ENCODE results near the gene RREB1. TPM values are rescaled to one million over a fixed set of nuclear protein-coding genes. Genes with fewer than 3 reads are reported as not detected.

Gene RREB1
- polyA plus RNA-seq, 1 experiment = 1.2 TPM

GRCh38 chr6:7148100-7148822 lies 40.5 kb downstream of the RREB1 start:
- DNase-seq (ENCODE audit: low read depth) = no peak
- TF ChIP-seq, protein P1, sequence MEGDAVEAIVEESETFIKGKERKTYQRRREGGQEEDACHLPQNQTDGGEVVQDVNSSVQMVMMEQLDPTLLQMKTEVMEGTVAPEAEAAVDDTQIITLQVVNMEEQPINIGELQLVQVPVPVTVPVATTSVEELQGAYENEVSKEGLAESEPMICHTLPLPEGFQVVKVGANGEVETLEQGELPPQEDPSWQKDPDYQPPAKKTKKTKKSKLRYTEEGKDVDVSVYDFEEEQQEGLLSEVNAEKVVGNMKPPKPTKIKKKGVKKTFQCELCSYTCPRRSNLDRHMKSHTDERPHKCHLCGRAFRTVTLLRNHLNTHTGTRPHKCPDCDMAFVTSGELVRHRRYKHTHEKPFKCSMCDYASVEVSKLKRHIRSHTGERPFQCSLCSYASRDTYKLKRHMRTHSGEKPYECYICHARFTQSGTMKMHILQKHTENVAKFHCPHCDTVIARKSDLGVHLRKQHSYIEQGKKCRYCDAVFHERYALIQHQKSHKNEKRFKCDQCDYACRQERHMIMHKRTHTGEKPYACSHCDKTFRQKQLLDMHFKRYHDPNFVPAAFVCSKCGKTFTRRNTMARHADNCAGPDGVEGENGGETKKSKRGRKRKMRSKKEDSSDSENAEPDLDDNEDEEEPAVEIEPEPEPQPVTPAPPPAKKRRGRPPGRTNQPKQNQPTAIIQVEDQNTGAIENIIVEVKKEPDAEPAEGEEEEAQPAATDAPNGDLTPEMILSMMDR (IDR thresholded peaks at IDR 0.05; ENCODE audit: insufficient read depth, low read depth, low read length) = no peak
- H3K4me3 ChIP-seq (ENCODE audit: low read depth, low read length) = no peak overlapping the region
- no peaks in the 10 kb centered on the region for H3K27me3 ChIP-seq (ENCODE audit: control insufficient read depth, insufficient read depth, low read length)
- ChIA-PET CTCF (interaction anchor here (0.6 kb wide), 1 partner anchor 271 kb away, joined by 4 read pairs; no protein-coding TSS in a partner anchor), POLR2A (no interaction called here)
- H3K36me3 ChIP-seq (ENCODE audit: control insufficient read depth, insufficient read depth, low read length) = no peaks in the 10 kb centered on the region; the same call in 1 of the 2 replicates

GRCh38 chr6:7150381-7151064 lies 42.8 kb downstream of the RREB1 start:
- no peak for DNase-seq (ENCODE audit: low read depth)
- Histone ChIP-seq H3K27me3 (ENCODE audit: control insufficient read depth, insufficient read depth, low read length) (no peaks in the 10 kb centered on the region), H3K4me3 (ENCODE audit: low read depth, low read length) (no peak overlapping the region), H3K36me3 (ENCODE audit: control insufficient read depth, insufficient read depth, low read length) (no peaks in the 10 kb centered on the region; the same call in 1 of the 2 replicates)
- ChIA-PET POLR2A (no interaction called here), CTCF (interaction anchor here (1.3 kb wide), 1 partner anchor 474 kb away, joined by 4 read pairs; no protein-coding TSS in a partner anchor)
- TF ChIP-seq, protein P1 (IDR thresholded peaks at IDR 0.05; ENCODE audit: insufficient read depth, low read depth, low read length) = no peak

DNA sequence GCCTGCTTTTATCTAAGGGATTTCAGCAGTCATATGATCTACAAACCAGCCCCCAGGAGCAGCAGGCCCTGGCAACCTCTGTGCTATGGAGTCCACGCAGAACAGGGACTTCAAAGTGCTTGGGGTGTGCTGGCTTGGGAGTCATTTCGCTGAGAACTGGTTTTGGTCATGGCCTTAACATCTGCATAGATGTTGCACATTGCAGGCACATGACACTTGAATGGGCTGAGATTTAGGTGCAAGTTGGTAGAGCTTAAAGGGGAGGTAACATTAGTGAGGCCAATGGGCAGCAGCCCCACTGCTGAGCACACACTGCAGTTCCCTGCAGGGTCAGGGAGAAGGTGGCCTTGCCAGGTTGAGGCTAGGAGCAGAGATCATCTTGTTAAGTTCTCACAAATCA lies 43.6 kb downstream of the RREB1 start:
- ChIA-PET POLR2A (no interaction called here), CTCF (interaction anchor here (0.7 kb wide), 1 partner anchor 9 kb away, joined by 3 read pairs; no protein-coding TSS in a partner anchor)
- Histone ChIP-seq H3K36me3 (ENCODE audit: control insufficient read depth, insufficient read depth, low read length) (no peaks in the 10 kb centered on the region; the same call in 1 of the 2 replicates), H3K27me3 (ENCODE audit: control insufficient read depth, insufficient read depth, low read length) (no peaks in the 10 kb centered on the region), H3K4me3 (ENCODE audit: low read depth, low read length) (no peak overlapping the region)
- DNase-seq (ENCODE audit: low read depth) = no peak
- TF ChIP-seq, protein P1 (IDR thresholded peaks at IDR 0.05; ENCODE audit: insufficient read depth, low read depth, low read length) = no peak

DNA sequence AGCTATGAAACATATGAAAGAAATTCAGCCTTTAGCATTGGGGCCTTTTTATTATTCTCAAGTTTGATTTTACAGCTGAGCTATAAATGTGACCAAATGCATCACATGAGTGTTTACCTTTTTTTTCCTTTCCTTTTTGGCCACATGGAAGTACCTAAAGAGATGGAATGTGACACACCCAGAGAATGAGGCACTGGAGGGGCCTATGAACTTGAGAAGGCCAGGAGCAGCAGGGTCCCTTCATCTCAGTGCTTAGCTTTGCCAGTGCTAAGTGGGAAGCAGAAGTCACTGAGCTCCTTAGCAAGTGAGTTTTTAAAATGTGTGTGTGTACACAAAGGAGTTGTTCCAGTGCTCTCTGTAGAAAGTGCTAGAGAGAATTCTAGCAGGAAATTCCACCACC lies 44.7 kb downstream of the RREB1 start:
- no peak overlapping the region for H3K4me3 ChIP-seq (ENCODE audit: low read depth, low read length)
- no peaks in the 10 kb centered on the region; the same call in 1 of the 2 replicates for H3K36me3 ChIP-seq (ENCODE audit: control insufficient read depth, insufficient read depth, low read length)
- no peaks in the 10 kb centered on the region for H3K27me3 ChIP-seq (ENCODE audit: control insufficient read depth, insufficient read depth, low read length)
- CTCF ChIA-PET = interaction anchor here (1.2 kb wide), 1 partner anchor 15 kb away, joined by 4 read pairs; no protein-coding TSS in a partner anchor
- no peak for DNase-seq (ENCODE audit: low read depth)
- POLR2A ChIA-PET = interaction anchor here (0.7 kb wide), 1 partner anchor 13 kb away, joined by 3 read pairs; no protein-coding TSS in a partner anchor
- TF ChIP-seq, protein P1 (IDR thresholded peaks at IDR 0.05; ENCODE audit: insufficient read depth, low read depth, low read length) = no peak

GRCh38 chr6:7153789-7154188 lies 46.0 kb downstream of the RREB1 start:
- H3K4me3 ChIP-seq (ENCODE audit: low read depth, low read length) = no peak overlapping the region
- ChIA-PET CTCF (interaction anchor here (1.2 kb wide), 2 partner anchors 16 to 88 kb away, joined by 4 to 5 read pairs; no protein-coding TSS in a partner anchor), POLR2A (no interaction called here)
- DNase-seq (ENCODE audit: low read depth) = no peak
- H3K27me3 ChIP-seq (ENCODE audit: control insufficient read depth, insufficient read depth, low read length) = no peaks in the 10 kb centered on the region
- H3K36me3 ChIP-seq (ENCODE audit: control insufficient read depth, insufficient read depth, low read length) = no peaks in the 10 kb centered on the region; the same call in 1 of the 2 replicates
- TF ChIP-seq, protein P1 (IDR thresholded peaks at IDR 0.05; ENCODE audit: insufficient read depth, low read depth, low read length) = no peak
